ENCODE results near the gene IP6K1. TPM values are rescaled to one million over a fixed set of nuclear protein-coding genes. Genes with fewer than 3 reads are reported as not detected.
A peak's percentile ranks its signal among the peaks of the same experiment; 100 is the strongest.

IP6K1 gene
- total RNA-seq, 1 donor from 2014 or later, result 37.7 TPM

GRCh38 chr3:49747792-49748480 is 38.4 kb downstream of the IP6K1 start:
- Histone ChIP-seq H3K36me3 (ENCODE audit: control insufficient read depth, insufficient read depth, low read length) (no peaks in the 10 kb centered on the region), H3K4me3 (ENCODE audit: low read depth, low read length) (no peak overlapping the region), H3K27me3 (ENCODE audit: control insufficient read depth, insufficient read depth, low read length) (no peaks in the 10 kb centered on the region)
- DNase-seq (ENCODE audit: low read depth), result peak; percentile 31
- no peak for TF ChIP-seq CTCF (IDR thresholded peaks at IDR 0.05; ENCODE audit: insufficient read depth, low read length, poor library complexity, severe bottlenecking)

- TF ChIP-seq CTCF (IDR thresholded peaks at IDR 0.05; ENCODE audit: insufficient read depth, low read length, poor library complexity, severe bottlenecking), result no peak
- Histone ChIP-seq H3K36me3 (ENCODE audit: control insufficient read depth, insufficient read depth, low read length) (no peaks in the 10 kb centered on the region), H3K27me3 (ENCODE audit: control insufficient read depth, insufficient read depth, low read length) (no peaks in the 10 kb centered on the region), H3K4me3 (ENCODE audit: low read depth, low read length) (no peak overlapping the region)
- DNase-seq (ENCODE audit: low read depth), result no peak
Measured at GRCh38 chr3:49745986-49746385, 40.4 kb downstream of the IP6K1 start.

- TF ChIP-seq CTCF (IDR thresholded peaks at IDR 0.05; ENCODE audit: insufficient read depth, low read length, poor library complexity, severe bottlenecking), result no peak
- no peak for DNase-seq (ENCODE audit: low read depth)
- no peak overlapping the region for H3K4me3 ChIP-seq (ENCODE audit: low read depth, low read length)
- no peaks in the 10 kb centered on the region for H3K27me3 ChIP-seq (ENCODE audit: control insufficient read depth, insufficient read depth, low read length)
- peaks cover 1% of the 10 kb centered on the region for H3K36me3 ChIP-seq (ENCODE audit: control insufficient read depth, insufficient read depth, low read length)
Measured at GRCh38 chr3:49740427-49740826, 45.9 kb downstream of the IP6K1 start.

GRCh38 chr3:49738067-49738713 is 48.2 kb downstream of the IP6K1 start:
- Histone ChIP-seq H3K27me3 (ENCODE audit: control insufficient read depth, insufficient read depth, low read length) (no peaks in the 10 kb centered on the region), H3K4me3 (ENCODE audit: low read depth, low read length) (no peak overlapping the region), H3K36me3 (ENCODE audit: control insufficient read depth, insufficient read depth, low read length) (peaks cover 1% of the 10 kb centered on the region)
- no peak for TF ChIP-seq CTCF (IDR thresholded peaks at IDR 0.05; ENCODE audit: insufficient read depth, low read length, poor library complexity, severe bottlenecking)
- no peak for DNase-seq (ENCODE audit: low read depth)

GRCh38 chr3:49734752-49735151 is 51.6 kb downstream of the IP6K1 start:
- no peaks in the 10 kb centered on the region for H3K27me3 ChIP-seq (ENCODE audit: control insufficient read depth, insufficient read depth, low read length)
- H3K36me3 ChIP-seq (ENCODE audit: control insufficient read depth, insufficient read depth, low read length), result peaks cover 2% of the 10 kb centered on the region
- no peak overlapping the region for H3K4me3 ChIP-seq (ENCODE audit: low read depth, low read length)
- no peak for DNase-seq (ENCODE audit: low read depth)
- TF ChIP-seq CTCF (IDR thresholded peaks at IDR 0.05; ENCODE audit: insufficient read depth, low read length, poor library complexity, severe bottlenecking), result no peak
